Stimulated activated CD4-positive, alpha-beta T cell treated with anti-CD3 and anti-CD28 coated beads, Interleukin-1b, Interleukin-23, amount 100 ng/mL, for 1 hour (primary cell): ENCODE results near the gene GBX1.

Experiments
- DNase-seq, 2 donors: peaks; one replicate each; pipeline ENCODE4 v3.0.0-alpha.2; 2020; ENCODE audit warnings: low read depth in 2 of 2

GBX1 gene

DNA sequence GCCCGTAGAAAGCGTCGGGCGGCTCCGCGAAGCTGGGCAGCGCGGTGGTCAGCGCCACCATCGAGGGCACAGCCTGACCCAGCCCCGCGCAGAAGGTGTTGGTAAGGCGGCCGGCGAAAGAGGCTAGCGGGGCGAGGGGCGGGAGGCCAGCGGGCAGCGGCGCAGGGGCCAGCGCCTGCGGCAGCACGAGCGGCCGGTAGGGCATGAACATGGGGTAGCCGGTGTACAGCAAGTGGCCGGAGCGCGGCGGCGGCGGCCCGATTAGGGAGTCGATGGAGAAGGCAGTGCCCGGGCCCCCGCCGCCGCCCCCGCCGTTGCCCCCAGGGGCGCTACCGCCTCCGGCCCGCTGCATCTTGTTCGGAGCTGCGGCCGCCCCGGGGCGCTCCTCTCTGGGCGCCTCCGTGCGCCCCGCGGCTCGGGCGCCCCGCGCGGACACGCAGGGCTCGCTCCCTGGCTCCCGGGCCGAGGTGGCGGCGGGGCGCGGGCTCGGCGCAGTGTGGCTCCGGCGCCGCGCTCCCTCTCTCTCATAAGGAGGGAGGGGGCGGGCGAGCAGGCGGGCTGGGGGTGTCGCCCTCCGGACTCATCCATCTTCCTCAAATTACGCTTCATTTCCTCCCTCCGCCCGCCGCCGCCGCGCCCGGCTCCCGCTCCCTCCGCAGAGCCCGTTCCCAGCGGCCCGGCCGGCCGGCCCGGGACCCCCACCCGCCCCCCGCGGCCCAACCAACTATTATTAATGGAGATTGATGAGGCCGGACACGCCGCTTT lies at the start of gene GBX1:
Gene GBX1, minus strand, starts transcription at position 498 of the 765 bp plus-strand sequence. Its CDS starts 146 bp downstream, at position 352.
- DNase-seq, result no peak

DNA sequence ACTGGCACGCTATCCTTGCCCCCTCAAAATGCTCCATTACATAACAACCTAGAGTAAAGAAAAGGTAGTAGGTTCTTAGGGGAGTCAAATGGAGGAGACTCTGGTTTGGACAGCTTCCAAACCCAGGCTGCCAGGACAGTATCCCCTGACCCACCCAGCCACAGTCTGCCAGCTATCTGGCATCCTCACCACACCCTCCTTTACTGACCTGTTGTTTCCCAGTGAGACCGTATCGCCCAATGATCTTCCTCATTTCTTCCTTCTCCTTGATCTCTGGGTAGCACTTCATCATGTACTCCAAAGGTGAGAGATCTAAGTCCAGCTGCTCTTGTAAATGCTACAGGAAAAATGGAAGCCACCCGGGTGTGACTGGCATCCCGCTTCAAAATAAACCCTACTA lies 47.9 kb upstream of the GBX1 start:
- no peak for DNase-seq

DNA sequence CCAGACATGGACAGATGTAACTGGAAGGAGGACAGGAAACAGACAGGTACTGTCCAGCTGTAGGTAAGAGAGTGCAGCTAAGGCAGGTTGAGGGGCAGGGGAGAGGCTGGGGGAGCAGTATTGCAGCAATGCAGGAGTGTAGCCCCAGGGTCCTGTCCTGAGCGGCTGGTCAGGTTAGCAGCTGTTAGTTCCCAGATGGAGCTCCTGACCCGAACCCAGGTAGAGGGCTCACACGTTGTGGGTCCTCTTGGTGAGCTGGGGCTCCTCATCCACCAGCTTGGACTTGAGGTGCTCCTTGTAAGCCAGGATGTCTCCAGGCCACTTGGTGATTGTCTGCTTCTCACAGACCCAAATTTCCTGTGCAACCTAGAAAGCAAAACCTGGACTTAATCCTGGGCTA lies 46.3 kb upstream of the GBX1 start:
- no peak for DNase-seq

DNA sequence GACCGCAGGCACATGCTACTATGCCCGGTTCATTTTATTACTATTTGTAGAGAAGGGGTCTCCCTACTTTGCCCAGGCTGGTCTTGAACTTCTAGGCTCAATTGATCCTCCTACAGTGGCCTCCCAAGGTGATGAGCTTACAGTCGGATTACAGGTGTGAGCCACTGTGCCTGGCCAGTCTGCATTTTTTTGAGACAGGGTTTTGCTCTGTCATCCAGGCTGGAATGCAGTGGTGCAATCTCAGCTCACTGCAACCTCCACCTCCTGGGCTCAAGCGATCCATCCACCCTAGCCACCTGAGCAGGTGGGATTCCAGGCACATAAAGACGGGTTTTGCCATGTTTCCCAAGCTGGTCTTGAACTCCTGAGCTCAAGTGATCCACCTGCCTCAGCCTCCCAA lies 45.1 kb upstream of the GBX1 start:
- no peak for DNase-seq

DNA sequence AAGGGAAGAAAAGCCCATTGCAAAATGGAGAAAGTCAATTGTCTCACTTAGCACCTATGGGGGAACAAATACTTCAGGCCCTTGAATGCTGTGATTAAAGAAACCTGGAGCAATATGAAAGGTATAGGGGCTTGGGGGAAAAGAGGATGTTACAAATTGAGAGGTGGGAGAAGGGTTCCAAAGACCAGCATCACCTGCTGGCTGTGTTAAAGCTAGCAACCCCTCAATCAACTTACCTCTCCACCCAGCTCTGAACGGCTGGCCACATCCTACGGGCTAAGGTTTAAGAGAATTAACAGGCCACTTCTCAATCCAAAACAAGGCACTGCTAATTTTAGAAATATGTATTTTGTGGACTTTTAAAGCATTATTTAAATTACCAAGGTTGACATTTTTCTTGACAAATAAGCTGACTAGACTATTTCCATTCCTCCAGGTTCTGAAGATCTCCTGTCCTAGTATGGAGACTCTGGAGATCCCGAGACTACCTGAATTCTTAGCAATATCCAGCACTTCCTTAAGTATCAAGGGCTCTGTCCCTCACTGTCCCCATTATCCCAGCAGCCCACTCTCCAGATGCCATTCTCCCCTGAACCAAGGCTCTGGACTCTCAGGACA lies 43.8 kb upstream of the GBX1 start:
- DNase-seq, result no peak

DNA sequence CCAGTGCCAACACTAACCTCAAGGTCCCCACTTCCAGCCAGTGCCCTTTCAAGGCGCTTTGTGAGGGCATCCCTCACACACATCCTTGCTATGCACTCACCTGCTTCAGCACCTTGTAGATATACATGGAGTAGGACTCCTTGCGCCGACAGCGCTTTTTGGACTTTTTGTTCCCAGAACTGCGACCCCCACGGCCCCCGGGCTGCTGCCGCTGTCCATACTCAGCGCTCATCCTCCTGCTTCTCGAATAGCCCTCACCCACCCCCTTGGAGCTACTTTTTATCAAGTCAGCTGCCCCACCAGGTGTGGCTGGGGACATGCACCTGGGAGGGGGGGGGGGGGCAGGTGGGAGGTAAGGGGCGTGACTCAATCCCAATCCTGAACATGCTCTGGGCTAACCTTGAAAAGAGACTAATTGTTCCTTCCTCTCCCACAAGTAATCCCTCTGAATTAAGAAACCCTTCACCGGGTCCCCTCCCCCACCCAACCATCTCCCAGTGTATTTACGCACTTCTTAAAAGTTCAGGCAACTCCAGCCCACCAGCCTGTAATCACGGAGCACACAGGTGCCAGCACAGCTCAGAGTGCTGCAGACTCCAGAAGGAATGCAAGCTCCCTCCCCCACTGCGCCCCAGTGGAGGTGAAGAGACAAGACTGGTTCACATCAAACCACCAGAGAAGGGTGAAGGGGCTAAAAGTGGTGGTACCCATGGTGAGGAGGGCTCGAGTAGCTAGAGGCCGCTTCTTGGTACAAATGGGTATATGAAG lies 42.8 kb upstream of the GBX1 start, which contains the start of gene H2BK1:
Gene H2BK1, minus strand, starts transcription at position 402 of the 768 bp plus-strand sequence. Its CDS starts 170 bp downstream, at position 232.
- DNase-seq, result no peak

DNA sequence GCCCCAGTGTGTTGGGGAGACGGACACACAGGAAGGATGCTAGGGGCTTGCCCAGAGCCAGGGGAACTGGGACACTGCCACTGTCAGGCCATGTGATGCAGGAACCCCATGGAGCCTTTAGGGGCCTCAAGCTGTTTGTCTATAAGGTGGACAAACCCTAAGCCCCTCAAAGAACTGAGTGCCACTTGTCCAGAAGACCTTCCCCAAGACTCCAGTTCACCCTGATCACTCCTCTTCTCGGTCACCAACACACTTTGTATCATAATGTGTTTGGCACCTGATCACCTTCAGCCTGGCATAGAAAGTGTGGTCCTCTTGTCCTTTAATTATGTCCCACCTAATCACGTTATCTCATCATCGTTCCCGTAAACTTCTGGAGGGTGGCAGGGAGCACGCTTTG lies 42.1 kb upstream of the GBX1 start:
- DNase-seq, result no peak

DNA sequence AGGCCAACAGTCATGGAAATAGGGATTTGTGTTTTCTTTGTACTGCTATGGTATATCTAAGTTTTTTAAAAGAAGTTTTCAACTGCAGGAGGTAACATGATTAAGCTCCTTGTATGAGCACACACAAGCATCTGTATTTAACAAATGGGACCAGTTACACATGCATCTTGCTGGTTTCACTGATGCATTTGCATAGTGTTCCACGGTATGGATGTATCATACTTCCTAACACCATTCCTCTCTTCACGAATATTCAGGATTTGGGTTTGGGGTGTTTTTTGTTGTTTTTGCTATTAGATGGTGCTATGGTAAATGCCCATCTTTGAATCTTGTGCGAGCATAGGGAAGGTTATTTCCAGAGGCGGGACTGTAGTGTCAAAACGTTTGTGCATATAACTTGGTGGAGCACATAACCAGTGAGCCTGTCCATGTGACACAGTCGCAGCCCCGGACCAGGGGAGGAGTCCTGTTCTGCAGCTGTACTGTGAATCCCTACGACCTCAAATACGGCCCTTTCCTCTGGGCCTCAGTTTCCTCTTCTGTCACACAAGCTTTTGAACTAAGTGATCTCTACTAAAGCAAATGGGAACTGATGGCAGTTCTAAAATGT lies 40.9 kb upstream of the GBX1 start:
- no peak for DNase-seq

DNA sequence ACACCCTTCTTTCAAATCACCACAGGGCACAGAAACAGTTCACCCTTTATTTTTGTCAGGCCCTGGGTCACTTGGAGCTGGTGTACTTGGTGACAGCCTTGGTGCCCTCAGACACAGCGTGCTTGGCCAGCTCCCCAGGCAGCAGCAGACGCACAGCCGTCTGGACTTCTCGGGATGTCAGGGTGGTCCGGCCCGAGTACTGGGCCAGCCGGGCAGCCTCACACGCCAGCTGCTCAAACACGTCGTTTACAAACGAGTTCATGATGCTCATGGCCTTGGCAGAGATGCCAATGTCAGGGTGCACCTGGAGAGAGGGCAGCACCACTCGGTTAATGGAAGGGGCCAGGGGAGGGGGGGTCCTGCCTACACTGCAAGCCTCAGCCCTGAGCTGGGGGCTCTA lies 40.3 kb upstream of the GBX1 start:
- DNase-seq, result no peak

DNA sequence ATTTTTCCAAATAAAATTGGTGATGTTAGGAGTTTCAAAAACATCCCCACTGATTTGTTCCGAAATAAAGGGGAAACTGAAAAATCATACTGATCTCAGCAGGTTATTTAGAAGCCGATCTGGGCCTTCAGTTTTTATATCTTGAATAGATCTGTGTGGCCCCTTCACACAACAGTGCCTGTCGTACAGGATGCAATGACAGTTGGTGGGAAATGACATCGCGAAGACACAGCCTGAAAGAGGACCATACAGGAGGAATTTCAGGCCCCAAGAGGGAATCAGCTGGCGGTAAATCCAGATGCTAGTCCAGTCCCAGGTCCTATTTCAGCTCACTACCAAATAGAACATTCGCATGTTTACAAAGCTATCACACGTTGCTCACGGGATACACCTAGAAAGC lies 39.8 kb upstream of the GBX1 start:
- no peak for DNase-seq

DNA sequence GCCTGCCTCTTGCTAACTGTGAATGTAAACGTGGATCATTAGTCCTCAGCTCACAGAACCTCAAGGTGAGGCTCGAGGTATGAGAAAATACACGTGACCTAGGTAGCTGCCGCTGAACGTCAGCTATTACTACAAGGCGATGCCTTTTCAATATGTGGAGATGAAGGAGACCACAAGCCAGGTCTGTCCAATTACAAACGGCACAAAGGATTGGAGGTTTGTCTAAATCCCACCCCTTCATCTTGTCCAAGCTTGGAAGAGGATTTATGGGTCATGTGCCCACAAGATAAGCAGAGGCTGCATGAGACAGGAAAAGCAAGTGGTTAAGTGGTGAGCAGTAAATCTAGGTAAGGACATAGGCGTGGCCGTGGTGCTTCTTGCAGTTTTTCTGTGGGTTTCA lies 39.4 kb upstream of the GBX1 start:
- no peak for DNase-seq

DNA sequence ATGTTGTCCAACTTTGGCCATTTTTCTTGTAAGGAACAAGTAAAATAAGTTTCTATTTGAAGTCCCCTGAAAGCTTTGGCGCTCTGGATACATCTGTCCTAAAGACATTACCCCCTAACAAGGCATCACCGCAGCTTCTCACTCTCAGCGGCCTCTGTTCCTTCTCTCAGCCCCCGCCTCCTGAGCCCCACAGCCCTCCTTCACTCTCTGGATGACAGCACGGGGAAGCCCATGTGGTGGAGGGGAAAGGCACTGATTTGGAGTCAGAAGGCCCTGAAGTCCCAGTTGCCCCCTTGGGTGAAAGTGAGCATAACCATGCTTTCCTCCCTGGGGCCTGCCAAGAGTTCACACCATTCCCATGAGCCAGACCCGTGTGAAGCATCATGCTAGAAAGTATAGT lies 38.2 kb upstream of the GBX1 start:
- no peak for DNase-seq

DNA sequence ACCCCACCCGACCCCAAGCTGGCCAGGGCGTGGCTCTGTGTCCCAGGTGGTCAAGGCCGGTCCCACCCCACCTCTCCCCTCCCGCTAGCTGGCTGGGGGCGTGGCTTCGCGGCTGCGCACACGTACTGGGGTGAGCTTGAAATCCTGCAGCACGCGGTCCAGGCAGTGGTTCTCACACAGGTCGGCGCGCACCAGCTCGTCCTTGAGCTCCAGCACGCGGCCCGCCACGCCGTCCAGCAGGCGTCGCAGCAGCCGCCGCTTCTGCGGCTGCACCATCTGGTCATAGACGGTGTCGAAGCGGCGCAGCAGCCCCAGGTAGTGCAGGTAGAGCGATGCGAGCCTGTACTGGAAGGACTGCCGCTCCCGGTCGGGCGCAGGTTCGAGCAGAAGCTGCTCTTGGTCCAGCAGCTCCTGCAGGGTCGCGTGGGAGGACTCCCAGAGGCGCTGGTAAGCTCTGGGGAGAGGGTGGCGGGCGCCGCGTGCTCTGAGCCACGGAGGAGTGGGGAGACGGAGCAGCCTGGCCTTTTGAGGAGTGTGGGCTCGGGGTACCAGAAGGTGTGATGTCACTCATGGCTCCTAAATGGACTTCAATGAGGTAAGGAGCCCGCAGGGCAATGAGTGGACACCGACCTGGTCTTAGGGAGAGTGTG lies 37.0 kb upstream of the GBX1 start:
- no peak for DNase-seq

DNA sequence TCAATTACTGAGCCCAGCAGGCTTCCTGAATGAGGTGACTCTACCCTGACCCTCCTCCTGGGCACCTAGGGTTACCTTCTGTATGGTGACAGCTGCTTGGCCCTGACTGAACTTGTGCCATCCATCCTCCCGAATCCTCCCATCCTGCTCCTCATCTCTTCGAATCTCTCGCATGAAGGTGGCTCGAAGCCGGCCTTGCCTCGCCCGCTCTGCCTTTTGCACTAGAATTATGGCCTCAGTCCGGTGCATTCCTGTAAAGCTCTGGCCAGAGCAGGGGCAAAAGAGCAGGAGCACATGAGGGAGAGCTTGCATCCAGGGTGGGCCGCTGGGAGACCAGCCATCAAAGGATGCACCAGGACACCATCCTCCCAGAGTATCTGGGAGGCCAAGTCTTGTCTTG lies 35.3 kb upstream of the GBX1 start:
- DNase-seq, result no peak

DNA sequence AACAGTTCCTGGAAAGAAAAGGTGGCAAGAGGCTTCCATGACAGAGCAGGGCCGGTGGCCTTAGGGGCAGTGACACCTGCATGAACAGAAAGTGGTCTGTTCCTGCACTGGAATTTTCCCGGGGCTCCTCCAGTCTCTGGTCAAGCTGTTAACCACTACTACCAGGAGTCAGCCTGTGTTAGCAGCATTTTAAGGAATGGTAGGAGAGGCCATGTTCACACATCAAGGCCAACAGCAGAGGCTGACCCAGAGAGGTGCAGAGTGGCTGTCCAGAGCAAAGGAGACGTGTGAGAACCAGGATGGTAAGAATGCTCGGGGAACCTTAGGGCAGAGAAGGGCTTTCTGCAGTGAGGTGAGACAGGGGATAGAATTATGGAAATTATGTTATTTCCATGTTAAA lies 34.3 kb upstream of the GBX1 start:
- DNase-seq, result no peak

DNA sequence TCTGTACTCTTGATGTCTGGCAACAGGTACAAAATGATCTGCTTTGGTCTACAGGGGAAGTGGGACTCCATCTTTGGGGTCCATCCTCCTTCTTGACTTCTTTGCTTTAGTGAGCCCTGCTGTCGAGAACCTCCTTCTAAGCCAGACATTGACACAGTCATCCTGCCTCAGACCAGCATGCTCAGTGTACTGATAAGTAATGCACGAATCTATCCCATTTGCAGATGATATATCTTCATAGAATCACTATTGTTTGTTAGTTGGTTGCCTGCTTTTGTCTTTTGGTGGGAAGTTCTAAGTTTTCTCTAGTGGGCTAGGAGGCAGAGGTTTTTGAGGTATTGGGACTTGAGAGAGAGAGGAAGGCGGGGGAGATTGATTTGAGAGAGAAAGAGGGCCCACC lies 33.9 kb upstream of the GBX1 start:
- no peak for DNase-seq

DNA sequence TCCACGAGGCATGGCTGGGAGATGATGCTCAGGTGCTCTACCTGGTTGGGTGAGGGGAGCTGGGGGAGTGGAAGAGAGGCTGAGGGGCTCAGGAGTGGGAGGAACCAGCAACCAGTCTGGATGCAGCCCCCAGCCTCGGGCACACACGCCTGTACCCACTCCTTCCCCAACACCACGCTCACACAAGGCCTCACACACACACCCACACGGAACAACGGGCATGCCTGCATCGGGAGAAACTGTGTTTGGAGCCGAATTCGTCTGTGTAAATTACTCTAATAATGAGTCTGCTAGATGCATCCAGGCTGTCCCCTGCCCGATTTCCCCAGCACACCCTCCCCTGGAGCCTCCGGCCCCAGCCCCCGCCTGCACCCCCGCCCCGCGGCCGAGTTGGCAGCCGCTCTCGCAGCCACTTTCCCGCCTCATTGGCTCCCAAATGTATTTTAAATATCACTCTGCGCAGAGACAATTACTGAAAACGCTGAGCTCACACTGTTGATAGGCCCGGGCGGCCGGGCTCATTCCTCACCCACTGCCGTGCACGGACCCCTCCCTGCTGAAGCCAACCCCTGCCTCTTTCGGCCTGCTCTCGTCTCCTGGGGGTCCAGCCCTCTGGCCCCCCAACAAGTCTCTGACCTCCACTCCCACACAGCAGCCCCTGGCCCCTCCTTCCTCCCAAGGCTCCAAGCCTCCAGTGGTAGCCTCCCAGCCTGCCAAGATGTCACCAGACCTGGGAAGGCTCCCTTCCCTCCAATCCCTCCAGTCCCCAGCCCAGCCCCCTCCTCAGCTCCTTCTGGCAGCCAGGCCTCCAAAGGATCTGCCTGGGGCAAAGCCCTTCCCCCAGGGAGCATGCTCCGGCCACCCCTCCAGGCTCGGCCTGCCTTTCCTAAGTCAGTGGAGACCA lies 31.7 kb upstream of the GBX1 start:
- no peak for DNase-seq

DNA sequence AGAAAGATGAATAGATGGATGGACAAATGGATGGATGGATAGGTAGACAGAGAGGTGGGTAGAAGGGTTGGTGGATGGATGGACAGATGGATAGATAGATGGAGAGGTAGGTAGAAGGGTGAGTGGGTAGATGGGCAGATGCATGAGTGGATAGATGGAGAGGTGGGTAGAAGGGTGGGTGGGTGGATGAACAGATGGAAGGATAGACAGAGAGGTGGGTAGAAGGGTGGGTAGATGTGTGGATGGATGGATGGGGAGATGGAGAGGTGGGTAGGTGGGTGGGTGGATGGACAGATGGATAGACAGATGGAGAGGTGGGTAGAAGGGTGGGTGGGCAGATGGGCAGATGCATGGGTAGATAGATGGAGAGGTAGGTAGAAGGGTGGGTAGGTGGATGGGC lies 30.4 kb upstream of the GBX1 start:
- DNase-seq, result no peak

DNA sequence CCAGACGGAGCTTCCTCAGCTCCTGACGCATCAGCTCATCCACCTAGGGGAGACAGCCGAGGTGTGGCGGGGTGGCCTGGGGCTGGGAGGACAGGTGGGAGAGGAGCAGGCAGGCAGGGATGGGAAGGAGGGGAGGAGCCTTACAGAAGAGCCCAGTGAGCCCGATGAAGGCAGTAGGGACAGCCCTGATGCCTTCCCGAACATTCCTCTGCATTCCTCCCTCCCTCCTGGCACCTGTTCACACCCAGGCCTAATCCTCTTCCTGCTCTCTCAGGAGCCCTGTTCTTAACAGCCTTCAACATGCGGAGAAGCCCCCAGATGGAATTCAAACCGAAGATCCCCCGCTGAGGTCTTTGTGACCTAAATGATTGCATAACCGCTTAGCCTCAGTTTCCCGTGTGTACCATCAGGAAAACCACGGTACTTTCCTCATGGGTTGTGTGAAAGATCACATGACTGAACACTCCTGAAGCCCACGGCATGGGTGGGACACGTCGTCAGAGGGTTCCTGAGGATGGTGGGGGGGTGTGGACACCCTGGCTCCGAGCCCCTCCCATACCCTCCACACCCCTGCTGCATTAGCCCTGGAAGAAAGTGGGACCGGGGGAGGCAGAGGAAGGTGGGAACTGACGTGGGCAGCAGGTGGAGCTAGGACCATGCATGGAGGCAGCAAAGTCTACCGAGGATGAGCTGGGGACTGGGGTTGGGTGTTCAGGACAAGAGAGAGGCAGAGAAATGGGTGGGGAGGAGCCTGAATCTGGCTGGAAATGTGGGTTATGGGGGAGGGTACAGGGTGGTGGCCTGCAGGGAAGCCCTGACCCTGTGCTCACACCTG lies 28.3 kb upstream of the GBX1 start:
- DNase-seq, result no peak

DNA sequence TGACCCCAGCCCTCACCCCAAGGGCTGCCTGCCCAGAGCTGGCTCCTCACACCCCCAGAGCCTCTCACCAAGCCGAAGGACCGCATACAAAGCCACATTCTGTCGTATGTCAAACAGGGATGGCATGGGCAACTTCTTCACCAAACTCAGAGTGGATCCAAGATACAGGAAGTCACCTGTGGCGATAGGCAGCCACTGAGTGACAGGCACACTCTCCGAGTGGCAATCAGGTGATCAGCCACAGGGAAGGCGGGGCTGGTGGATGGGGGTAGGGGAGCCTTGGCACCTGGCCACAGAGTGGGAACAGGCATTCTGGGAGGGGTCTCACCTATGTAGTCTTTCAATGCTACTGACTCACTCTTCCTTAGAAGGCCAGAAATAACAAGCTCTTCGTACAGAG lies 26.7 kb upstream of the GBX1 start:
- no peak for DNase-seq
